IPS-18c (cell line): ENCODE data around the gene MARCO.

Source experiments
- H3K4me3 ChIP-seq: 2 replicates; pipeline ENCODE4 v1.7.0; 2013; ENCODE audit warnings: low read depth, mild to moderate bottlenecking, low read length, moderate library complexity; ENCODE audit not compliant: insufficient read depth
- H3K9me3 ChIP-seq: one replicate; pipeline ENCODE4 v1.6.1; 2013; ENCODE audit warnings: mild to moderate bottlenecking, low read length, moderate library complexity; ENCODE audit not compliant: control insufficient read depth, insufficient read depth

MARCO gene

GRCh38 chr2:118942031-118942430 is at the start of gene MARCO:
TSS of gene MARCO (plus strand) at chr2:118942194. CDS start at chr2:118942301, 107 bp downstream.
- no peaks in the 10 kb centered on the region for H3K9me3 ChIP-seq
- no peak within 1 kb of the TSS for H3K4me3 ChIP-seq

GRCh38 chr2:118893100-118893499 is 48.9 kb upstream of the MARCO start:
- H3K4me3 ChIP-seq, result no peak overlapping the region
- peaks cover 6% of the 10 kb centered on the region for H3K9me3 ChIP-seq

- H3K4me3 ChIP-seq, result no peak overlapping the region
- H3K9me3 ChIP-seq, result no peaks in the 10 kb centered on the region
Observed at GRCh38 chr2:118902266-118903028, 39.5 kb upstream of the MARCO start.

- Histone ChIP-seq H3K4me3 (no peak overlapping the region), H3K9me3 (no peaks in the 10 kb centered on the region)
Observed at GRCh38 chr2:118903029-118903351, 39.0 kb upstream of the MARCO start.

GRCh38 chr2:118903551-118904479 is 38.2 kb upstream of the MARCO start:
- H3K9me3 ChIP-seq, result no peaks in the 10 kb centered on the region

GRCh38 chr2:118905206-118905605 is 36.8 kb upstream of the MARCO start:
- Histone ChIP-seq H3K9me3 (no peaks in the 10 kb centered on the region), H3K4me3 (no peak overlapping the region)

More at GRCh38 chr2:118903551-118904479, 38.2 kb upstream of the MARCO start:
- H3K4me3 ChIP-seq, result no peak overlapping the region

- H3K9me3 ChIP-seq, result no peaks in the 10 kb centered on the region
- H3K4me3 ChIP-seq, result no peak overlapping the region
Observed at GRCh38 chr2:118906186-118906585, 35.8 kb upstream of the MARCO start.

- Histone ChIP-seq H3K4me3 (no peak overlapping the region), H3K9me3 (no peaks in the 10 kb centered on the region)
Observed at GRCh38 chr2:118907759-118908158, 34.2 kb upstream of the MARCO start.

- no peak overlapping the region for H3K4me3 ChIP-seq
- H3K9me3 ChIP-seq, result no peaks in the 10 kb centered on the region
Observed at GRCh38 chr2:118909191-118909590, 32.8 kb upstream of the MARCO start.

- Histone ChIP-seq H3K4me3 (no peak overlapping the region), H3K9me3 (no peaks in the 10 kb centered on the region)
Observed at GRCh38 chr2:118911166-118911856, 30.7 kb upstream of the MARCO start.

- no peaks in the 10 kb centered on the region for H3K9me3 ChIP-seq
- no peak overlapping the region for H3K4me3 ChIP-seq
Observed at GRCh38 chr2:118911936-118912335, 30.1 kb upstream of the MARCO start.

- no peaks in the 10 kb centered on the region for H3K9me3 ChIP-seq
- no peak overlapping the region for H3K4me3 ChIP-seq
Observed at GRCh38 chr2:118913131-118913802, 28.7 kb upstream of the MARCO start.

- Histone ChIP-seq H3K9me3 (no peaks in the 10 kb centered on the region), H3K4me3 (no peak overlapping the region)
Observed at GRCh38 chr2:118913803-118914645, 28.0 kb upstream of the MARCO start.

- Histone ChIP-seq H3K9me3 (no peaks in the 10 kb centered on the region), H3K4me3 (no peak overlapping the region)
Observed at GRCh38 chr2:118914721-118915453, 27.1 kb upstream of the MARCO start.

GRCh38 chr2:118918017-118918416 is 24.0 kb upstream of the MARCO start:
- no peaks in the 10 kb centered on the region for H3K9me3 ChIP-seq
- no peak overlapping the region for H3K4me3 ChIP-seq

- no peak overlapping the region for H3K4me3 ChIP-seq
- no peaks in the 10 kb centered on the region for H3K9me3 ChIP-seq
Observed at GRCh38 chr2:118921646-118922045, 20.3 kb upstream of the MARCO start.
